BLaER1 (cell line): Measurements from ENCODE around the gene KRTAP17-1.
"Not testable (repeated sequence)": the region's sequence is repeated elsewhere in the genome, so short reads cannot be mapped to it uniquely, and the experiment has no call there.

Experiments
- H3K27ac ChIP-seq: shearing (Covaris generic); formaldehyde crosslinking; 2 replicates; pipeline ENCODE4 v1.8.1; 2022
- H3K27me3 ChIP-seq: shearing (Covaris generic); formaldehyde crosslinking; 2 replicates; pipeline ENCODE4 v1.8.1; 2022
- H3K36me3 ChIP-seq: shearing (Covaris generic); formaldehyde crosslinking; 2 replicates; pipeline ENCODE4 v1.8.1; 2022
- H3K4me1 ChIP-seq: shearing (Covaris generic); formaldehyde crosslinking; 2 replicates; pipeline ENCODE4 v1.8.1; 2022
- H3K4me2 ChIP-seq: shearing (Covaris generic); formaldehyde crosslinking; 2 replicates; pipeline ENCODE4 v1.8.1; 2022
- H3K4me3 ChIP-seq: shearing (Covaris generic); formaldehyde crosslinking; 2 replicates; pipeline ENCODE4 v1.8.1; 2022
- H3K9ac ChIP-seq: shearing (Covaris generic); formaldehyde crosslinking; 2 replicates; pipeline ENCODE4 v1.8.1; 2022
- H3K9me3 ChIP-seq: shearing (Covaris generic); formaldehyde crosslinking; 2 replicates; pipeline ENCODE4 v1.8.1; 2022
- H4K20me1 ChIP-seq: shearing (Covaris generic); formaldehyde crosslinking; 2 replicates; pipeline ENCODE4 v1.8.1; 2022
- Cebpa-rat ChIP-seq: shearing (Covaris generic); IDR thresholded peaks from 2 replicates; pipeline ENCODE4 v1.8.1; 2022

Gene KRTAP17-1

DNA sequence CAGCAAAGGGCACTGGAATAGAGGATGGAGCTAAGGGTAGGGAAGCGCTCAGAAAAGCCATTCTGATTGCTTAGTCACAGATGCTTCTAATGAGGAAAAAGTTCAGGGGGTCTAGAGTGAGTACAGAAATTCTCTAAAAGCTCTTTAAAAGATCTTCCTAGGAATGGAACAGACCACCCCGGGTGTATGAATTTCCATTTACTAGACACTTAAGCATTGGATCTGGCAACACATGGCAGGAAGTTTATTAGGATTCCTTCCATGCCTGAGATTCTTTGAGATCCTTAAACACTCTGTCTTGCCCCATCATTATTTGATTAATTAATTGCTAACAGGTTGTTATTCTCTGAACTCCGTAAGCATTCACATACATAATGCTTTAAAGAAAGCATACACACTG is 31.5 kb downstream of the KRTAP17-1 start:
- TF ChIP-seq Cebpa-rat = no peak
- Histone ChIP-seq H3K4me3 (no peak overlapping the region), H3K9ac (no peak overlapping the region), H4K20me1 (no peaks in the 10 kb centered on the region), H3K9me3 (no peaks in the 10 kb centered on the region), H3K36me3 (no peaks in the 10 kb centered on the region), H3K4me2 (no peak overlapping the region), H3K27ac (no peak overlapping the region), H3K4me1 (no peaks in the 10 kb centered on the region), H3K27me3 (no peaks in the 10 kb centered on the region)

- H3K27ac ChIP-seq = no peak overlapping the region
- no peak for TF ChIP-seq Cebpa-rat
- no peaks in the 10 kb centered on the region for H3K4me1 ChIP-seq
- no peak overlapping the region for H3K9ac ChIP-seq
- H3K4me3 ChIP-seq = no peak overlapping the region
- H4K20me1 ChIP-seq = no peaks in the 10 kb centered on the region
- no peaks in the 10 kb centered on the region for H3K27me3 ChIP-seq
- H3K4me2 ChIP-seq = no peak overlapping the region
- no peaks in the 10 kb centered on the region for H3K9me3 ChIP-seq
- H3K36me3 ChIP-seq = no peaks in the 10 kb centered on the region
These were observed 37.1 kb downstream of the KRTAP17-1 start for GRCh38 chr17:41278176-41278955.

- H3K9ac ChIP-seq, H3K4me2 ChIP-seq, H3K36me3 ChIP-seq, H3K4me1 ChIP-seq, H4K20me1 ChIP-seq, H3K4me3 ChIP-seq, H3K27ac ChIP-seq, H3K9me3 ChIP-seq, H3K27me3 ChIP-seq: not testable (repeated sequence)
These were observed 39.8 kb downstream of the KRTAP17-1 start, which contains the start of gene KRTAP9-7 for GRCh38 chr17:41275648-41276190. Gene KRTAP9-7, plus strand, starts transcription at chr17:41275698. Its CDS starts 0 bp downstream, at chr17:41275698.

GRCh38 chr17:41271858-41272257 is 43.7 kb downstream of the KRTAP17-1 start:
- no peaks in the 10 kb centered on the region for H3K9me3 ChIP-seq
- no peaks in the 10 kb centered on the region for H3K27me3 ChIP-seq
- no peaks in the 10 kb centered on the region for H4K20me1 ChIP-seq
- TF ChIP-seq Cebpa-rat = no peak
- H3K4me3 ChIP-seq = no peak overlapping the region
- no peaks in the 10 kb centered on the region for H3K36me3 ChIP-seq
- H3K4me2 ChIP-seq = no peak overlapping the region
- no peak overlapping the region for H3K27ac ChIP-seq
- H3K9ac ChIP-seq = no peak overlapping the region
- H3K4me1 ChIP-seq = no peaks in the 10 kb centered on the region

DNA sequence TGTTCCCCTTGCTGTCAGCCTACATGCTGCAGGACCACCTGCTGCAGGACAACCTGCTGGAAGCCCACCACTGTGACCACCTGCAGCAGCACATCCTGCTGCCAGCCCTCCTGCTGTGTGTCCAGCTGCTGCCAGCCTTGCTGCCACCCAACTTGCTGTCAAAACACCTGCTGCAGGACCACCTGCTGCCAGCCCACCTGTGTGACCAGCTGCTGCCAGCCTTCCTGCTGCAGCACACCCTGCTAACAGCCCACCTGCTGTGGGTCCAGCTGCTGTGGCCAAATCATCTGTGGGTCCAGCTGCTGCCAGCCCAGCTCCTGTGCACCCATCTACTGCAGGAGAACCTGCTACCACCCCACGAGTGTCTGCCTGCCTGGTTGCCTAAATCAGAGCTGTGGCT is 44.2 kb downstream of the KRTAP17-1 start:
- H3K4me3 ChIP-seq, H4K20me1 ChIP-seq, H3K27me3 ChIP-seq, H3K27ac ChIP-seq, H3K4me2 ChIP-seq, H3K9ac ChIP-seq, H3K36me3 ChIP-seq, H3K9me3 ChIP-seq, H3K4me1 ChIP-seq: not testable (repeated sequence)

DNA sequence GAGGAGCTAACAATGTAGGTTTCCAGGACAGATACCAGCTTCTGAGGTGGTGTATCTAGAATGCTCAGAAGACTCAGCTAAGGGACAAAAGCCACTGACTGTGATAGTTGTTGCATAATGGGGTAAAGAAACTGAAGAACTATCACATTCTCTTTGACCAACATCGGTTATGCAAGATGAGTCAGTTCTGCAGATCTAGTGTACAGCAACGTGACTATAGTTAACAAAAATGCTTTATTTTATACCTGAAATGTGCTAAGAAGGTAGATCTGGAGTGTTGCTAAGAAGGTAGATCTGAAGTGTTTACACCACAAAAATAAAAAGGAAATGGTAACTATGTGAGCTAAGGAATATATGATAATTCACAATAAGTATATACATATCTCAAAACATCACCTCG is 47.8 kb downstream of the KRTAP17-1 start:
- Histone ChIP-seq H3K27ac (no peak overlapping the region), H3K4me2 (no peak overlapping the region), H3K36me3 (no peaks in the 10 kb centered on the region), H3K9me3 (no peaks in the 10 kb centered on the region), H3K4me1 (no peaks in the 10 kb centered on the region), H3K27me3 (no peaks in the 10 kb centered on the region), H3K9ac (no peak overlapping the region), H3K4me3 (no peak overlapping the region), H4K20me1 (no peaks in the 10 kb centered on the region)
- TF ChIP-seq Cebpa-rat = no peak

GRCh38 chr17:41265078-41265477 is 50.4 kb downstream of the KRTAP17-1 start, which contains the start of gene KRTAP9-6:
Gene KRTAP9-6, plus strand, starts transcription at chr17:41265378. Its CDS starts 0 bp downstream, at chr17:41265378.
- no peak within 1 kb of the TSS for H3K27ac ChIP-seq
- no peaks in the 10 kb centered on the region for H3K4me1 ChIP-seq
- no peaks in the 10 kb centered on the region for H3K36me3 ChIP-seq
- H3K4me3 ChIP-seq = no peak within 1 kb of the TSS
- H3K27me3 ChIP-seq = no peaks in the 10 kb centered on the region
- H3K9ac ChIP-seq = no peak within 1 kb of the TSS
- no peak for TF ChIP-seq Cebpa-rat
- no peaks in the 10 kb centered on the region for H4K20me1 ChIP-seq
- H3K9me3 ChIP-seq = no peaks in the 10 kb centered on the region
- H3K4me2 ChIP-seq = no peak within 1 kb of the TSS
